ENCODE data around the gene NFKBIE.
A peak's percentile ranks its signal among the peaks of the same experiment; 100 is the strongest.

The NFKBIE gene

DNA sequence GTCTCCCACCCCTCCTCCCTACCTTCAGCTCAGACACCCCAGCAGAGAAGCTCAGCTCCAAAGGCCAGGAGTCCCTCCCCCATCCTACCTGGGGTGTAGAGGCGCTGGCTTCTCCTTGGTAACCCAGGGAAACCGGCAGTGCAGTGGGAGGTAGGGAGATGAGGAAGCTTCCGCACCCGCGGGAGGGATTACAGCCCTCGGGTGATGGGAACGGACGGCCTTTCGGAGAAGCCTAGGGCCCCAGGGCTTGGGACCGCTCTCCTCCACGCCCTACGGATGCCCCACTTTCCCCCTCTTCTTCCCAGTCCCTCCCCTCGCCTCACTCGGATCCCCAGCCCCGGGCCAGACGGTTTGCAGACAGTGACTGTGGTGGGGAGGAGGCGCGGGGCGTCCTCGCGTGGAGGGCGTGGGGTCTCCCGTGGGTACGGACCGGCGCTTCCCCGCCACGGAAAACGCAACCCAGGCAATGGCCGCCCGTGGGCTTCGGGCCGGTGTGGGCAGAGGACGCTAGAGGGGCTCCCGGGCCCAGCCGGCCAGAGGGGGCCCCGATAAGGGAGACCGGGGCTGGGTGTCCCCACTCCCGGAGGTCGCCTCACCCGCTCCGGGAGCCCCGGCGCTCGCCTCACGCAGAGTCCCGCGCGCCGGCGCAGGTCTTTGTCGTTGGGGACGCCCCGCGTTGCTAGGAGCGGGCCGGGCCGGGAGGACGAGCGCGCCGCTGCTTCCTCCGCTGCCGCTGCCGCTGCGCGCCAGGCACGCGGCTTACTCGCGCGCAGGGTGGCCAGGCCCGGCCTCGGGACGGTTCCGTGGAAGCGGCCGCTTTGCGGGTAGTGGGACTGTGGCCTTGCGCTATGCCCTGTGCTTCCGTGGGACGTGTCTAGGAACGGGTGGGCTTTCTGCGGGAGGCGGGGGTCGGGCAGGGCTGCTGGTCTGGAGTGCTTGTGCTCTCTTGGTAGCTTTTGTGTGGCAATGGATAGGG lies 32.0 kb upstream of the NFKBIE start:
- DNase-seq = peak; percentile 58

DNA sequence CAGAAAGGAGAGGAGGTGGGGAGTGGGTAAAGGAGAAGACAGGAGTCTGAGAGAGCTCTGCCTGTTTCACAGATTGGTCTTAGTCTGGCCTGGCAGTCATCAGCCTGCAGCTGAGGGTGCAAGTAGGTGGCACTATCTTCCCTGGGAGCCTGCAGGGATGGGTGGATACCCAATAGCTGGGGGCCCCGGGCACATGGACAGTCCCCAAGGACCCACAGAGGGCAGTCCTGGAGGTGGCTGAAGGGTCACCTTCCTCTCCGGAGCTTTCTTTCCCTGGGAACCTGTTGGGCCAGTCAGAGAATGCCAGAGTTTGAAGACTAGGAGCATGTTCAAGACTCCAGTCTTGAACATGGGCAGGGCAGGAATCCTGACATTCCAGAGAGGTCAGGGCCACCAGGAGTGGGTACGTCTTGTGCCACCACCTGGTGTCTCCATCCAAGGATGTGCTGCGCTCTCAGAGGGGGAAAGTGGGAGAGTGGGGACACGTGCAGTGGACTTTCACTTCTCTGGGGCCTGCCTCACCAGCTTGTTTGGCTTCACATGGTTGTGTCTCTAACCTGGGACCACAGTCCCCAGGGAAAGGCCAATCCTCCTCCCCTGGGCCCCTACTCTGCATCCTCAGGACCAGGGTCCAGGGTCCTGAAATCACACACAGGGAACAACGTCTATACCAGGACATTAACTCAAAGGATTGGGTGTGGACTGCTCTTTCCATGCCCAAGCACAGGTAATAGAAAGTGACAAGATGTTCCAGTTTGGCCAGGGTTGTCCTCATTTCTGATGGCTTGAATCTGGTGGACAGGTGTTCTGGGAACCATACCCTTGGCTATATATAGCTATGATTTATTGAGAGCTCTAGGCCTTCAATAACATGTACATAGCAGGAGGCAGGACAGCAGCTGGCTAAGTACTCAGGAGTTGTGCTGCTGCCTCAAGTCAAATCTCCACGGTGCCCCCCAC lies 29.8 kb upstream of the NFKBIE start:
- DNase-seq = no peak

DNA sequence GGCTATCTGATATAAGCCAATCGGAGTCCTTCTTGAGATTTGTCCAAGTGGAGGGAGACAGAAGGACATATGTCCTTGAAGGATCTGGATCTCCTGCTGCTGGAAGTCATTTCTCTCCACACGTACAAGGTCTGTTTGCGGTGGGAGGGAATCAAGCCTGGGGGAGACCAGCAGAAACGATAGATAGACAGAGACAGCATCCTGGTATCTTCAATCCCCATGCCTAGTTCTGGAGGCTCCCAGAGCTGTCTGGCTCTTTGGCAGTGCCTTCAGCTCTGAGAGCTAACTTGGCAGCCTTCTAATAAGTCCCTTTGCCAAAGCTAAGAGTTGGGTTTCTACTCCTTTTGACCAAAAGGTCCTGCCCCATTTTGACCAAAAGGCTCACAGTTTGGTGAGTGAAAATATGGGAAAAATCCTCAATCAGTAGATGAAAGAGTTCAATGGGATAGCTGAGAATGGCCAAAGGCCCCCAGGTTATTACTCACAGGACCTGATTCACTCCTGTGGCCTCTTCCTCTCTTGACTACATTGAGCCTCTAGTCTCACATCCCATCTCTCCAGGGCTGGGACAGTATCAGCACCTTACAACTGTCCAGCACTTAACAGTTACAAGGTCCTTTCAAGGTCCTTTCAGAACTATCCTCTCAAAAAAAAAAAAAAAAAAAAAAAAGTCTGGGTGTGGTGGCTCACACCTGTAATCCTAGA lies 27.5 kb upstream of the NFKBIE start:
- DNase-seq = no peak

DNA sequence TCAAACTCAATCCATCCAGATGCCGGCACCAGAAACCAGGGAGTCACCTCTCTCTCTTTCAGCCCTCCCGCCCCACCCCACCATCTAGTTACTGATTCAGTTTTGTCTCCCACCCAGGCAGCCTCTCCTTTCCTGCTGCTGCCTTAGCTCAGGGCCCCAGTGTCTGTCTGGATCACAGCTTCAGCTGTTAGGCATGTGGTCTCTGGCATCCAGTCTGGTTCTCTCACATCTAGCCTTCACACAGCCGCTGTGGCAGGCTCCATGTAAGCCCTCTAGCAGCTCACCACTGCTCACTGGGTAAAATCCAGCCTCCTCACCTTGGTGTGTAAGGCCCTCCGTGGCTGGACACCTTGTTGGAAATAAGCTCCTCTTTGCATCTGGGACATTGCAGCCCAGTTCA lies 26.5 kb upstream of the NFKBIE start:
- no peak for DNase-seq

DNA sequence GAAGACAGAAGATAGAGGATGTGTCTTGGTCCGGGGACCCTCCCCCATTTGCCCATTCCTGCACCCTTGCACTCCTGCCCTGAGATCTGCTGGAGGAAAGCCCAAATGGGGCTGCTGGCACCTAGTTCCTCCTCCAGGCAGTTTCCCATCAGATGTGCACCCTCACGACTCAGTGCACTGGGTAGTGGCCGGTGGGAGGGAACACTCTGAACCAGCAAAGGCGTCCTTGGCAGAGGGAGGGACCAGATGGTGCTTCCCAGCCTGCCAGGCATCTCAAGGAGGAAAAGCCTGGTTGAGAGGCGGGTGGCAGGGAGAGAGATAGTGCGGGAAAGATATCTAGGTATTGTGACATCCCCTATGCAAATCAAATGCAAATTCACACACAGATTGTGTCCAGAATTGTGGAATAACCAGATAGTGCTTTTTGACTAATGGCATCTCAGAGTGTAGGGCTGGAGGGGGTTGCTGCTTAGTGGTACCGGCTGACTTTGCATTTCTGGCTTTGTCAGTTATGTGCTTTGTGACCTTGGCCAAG lies 24.4 kb upstream of the NFKBIE start:
- no peak for DNase-seq

DNA sequence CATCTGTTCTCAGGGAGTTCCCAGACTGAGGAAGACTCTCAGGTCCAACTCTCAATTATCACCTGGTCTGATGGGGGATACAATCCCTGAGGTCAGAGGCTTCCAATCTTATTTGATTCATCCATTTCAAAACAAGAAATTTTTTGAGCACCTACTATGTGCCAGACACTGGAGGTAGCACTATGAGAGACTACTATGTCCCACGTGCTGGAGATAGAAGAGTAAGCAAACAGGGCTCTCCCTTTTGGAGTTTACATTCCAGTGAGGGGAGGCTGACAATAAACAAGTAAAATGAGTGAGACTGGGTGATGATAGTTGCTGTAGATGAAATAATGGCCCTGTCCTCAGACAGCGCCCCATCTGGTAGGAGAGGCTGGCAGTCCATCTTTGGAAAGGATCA lies 21.4 kb upstream of the NFKBIE start:
- DNase-seq = no peak

DNA sequence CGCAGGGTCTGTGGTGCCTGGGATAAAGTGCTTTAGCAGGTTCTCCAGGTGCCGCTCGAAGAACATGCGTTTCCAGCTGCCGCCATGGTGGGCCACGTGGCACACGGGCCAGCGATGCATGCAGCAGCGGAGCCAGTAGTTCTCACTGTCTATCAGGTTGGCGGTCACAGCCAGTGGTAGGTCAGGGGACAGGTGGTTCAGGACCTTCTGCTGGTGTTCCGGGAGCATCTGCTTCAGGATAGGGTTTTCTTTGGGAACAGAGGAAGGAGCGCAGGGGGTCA lies 20.9 kb upstream of the NFKBIE start:
- no peak for DNase-seq

DNA sequence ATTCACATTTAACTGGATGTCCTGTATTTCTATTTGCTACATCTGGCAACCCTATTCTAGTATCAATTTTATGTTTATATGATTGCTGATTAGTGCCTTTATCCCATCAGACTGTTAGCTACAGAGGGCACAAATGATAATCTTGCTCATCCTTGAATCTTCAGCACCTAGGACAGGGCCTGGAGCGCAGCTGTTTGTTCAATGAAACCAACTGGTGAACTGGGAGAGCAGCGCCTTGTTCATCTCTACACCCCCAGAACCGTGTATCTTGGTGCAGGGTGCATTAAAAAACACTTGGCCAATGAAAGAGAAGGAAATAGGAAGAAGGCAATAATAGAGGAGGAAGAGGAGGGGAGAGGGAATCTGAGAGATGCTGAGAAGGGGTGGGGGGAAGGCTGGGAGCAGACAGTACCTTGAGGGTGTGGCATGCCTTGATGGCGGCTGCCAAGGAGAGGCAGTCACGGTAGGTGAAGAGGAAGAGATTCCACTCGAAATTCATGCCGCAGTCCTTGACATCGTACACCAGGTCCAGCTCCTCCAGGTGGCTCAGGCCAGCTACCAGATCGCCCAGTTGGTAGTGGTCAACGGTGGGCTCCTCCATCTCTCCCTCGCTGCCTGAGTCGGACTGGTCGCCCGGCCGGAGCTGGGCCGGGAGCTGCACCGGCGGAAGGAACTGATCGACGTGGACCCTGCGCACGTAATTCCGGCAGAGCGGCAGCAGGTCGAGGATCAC lies 20.4 kb upstream of the NFKBIE start:
- no peak for DNase-seq

DNA sequence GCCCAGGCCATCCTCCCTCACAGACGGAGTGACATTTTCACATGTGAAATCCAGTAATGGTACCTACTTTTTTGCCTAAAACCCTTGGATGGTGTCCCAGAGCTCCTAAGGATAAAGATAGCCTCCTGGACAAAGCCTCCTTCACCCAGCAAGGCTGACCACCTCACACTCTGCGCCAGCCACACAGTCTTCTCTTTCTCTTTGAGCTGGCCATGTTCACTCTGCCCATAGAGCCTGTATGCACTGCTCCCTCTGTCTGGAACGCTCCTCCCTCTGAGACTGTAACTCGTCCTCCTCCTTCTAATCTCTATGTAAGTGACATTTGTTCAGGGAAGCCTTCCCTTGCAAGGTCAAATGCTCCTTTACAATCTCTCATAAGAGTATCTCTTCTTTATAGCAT lies 19.5 kb upstream of the NFKBIE start:
- no peak for DNase-seq

DNA sequence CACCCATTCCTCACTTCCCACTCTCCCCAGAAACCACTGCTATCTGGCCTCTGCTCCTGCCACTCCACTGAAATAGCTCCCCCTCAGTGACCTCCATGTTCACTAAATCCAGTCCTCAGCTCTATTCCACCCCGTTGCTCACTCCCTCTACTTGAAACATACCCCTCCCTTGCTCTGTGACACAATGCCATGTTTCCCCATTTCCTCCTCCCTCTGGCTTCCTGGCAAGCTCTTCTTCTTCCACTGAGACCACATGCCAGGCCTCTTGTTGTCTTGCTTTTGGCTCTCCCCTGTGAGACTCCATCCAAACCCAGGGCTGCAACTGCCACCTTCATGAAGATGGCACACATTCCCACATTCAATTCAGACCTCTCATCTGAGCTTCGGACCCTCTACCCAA lies 18.8 kb upstream of the NFKBIE start:
- no peak for DNase-seq

DNA sequence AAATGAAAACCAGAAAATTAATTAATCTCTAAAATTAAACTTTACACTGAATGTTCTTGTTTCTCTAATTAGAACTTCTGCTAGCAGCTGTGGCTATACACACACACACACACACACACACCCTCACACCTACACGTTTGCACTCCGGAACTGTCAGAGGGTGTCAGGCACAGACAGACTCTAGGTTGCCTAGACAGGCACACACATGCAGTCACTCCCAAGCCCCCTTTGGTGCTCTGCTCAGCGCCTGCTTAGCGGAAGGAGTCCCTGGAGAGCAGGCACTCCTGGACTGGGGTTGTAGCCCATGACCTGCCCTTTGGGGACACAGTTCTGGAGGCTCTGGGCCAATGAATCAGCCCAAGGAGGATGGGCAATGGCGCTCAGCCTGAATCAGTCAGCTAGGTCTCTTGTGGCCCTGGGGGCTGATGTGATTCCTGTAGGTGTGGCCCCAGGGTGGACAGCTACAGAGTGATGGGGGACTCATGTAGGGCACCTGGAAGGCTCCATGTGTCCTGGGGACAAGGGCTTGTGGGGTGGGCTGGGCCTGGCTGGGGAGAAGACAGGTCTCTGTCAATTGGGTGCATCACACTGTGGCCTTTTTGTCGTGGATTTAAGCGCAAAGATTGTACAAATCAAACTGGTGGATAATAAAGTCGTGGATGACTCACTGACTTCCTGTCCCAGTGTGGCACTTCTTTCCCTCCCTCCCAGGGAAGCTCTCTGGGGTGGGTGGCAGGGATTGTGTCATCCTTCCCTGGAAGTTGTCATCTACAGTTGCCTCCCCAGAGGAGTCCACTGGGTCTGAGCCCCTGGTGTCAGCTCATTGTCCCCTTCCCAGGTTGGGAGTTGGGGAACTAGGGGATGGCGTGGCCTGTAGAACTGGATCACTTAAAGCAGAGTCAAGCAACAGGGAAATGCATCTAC lies 13.7 kb upstream of the NFKBIE start:
- DNase-seq = no peak

DNA sequence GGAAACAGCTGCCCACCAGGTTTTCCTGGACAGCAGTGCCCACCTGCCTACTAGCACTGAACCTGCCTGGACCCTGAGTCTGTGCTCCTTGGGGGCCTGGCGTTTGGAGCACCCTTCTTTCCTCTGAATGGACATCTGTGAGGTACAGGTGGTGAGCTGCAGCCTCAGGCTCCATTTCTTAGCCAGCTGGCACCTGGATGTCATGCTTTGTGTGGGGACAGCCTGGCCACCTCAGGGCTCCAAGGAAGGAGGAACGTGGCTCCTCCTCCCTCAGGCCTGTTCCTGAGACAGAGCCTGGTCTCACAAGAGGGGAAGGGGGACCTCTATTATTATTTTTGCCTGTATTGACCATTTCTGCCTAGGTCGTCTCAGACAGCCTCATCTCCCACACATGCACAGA lies 13.0 kb upstream of the NFKBIE start:
- DNase-seq = no peak

DNA sequence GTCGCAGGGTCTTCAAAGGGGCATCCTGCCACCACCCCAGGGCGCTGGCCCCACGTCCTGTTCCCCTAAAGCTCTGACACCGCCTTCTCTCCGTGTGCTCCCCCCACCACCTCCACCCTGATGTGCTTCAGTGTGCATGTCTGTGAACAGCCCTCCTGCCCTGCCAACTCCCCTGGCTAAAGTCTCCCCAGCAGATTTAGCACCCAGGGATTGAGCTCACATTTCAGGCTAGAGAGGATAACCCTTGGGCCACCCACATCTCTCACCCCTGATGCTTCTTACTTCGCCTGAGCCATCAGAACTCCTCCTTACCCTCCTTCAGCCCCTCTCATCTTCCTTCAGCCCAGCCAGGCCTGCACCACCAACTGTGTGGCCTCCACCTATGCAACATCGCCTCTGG lies 12.4 kb upstream of the NFKBIE start:
- DNase-seq = no peak

DNA sequence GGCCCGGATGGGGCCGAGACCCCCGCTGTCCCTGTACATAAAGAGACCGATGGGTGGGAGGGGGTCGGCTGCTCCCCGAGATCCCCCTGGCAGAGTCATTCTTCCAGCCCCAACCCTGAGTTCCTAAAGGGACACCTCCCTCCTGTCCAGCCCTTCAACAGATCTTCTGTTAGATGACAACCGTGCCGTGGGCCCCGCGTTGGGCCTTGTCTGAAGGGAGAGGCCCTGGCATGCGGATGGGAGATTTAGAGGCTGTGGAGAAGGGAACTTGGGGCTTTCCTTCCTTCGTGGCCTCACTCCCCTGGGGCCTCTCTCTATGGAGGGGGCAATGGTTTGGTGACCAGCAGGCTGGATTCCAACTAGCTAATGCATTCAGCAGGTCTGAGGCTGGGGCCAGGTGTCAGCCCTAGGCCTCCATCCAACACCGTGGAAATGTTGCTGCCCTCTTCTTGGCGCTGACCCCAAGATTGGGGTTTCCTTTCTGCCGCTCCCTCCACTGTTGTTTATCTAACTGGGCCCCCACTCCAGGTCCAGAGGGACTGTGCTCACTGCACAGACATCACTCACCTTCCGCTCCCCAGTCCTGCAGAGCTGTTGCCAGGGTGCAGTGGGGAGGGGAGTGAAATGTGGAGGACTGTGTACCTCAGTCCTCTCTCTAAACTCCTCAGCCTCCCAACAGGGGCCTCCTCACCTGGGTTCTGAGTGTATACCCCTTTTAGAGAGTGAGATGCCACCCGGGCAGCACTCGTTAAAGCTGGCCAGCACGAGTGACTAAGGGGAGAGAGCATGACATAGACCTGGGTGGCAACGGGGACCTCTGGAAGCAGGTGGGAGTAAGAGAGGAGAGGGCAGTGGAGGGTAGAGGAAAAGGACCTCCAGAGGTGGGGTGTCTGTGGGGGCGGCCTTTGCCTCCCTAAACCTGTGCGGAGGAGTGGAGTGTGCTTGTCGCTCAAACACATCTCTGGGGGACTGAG lies 11.6 kb upstream of the NFKBIE start:
- no peak for DNase-seq

DNA sequence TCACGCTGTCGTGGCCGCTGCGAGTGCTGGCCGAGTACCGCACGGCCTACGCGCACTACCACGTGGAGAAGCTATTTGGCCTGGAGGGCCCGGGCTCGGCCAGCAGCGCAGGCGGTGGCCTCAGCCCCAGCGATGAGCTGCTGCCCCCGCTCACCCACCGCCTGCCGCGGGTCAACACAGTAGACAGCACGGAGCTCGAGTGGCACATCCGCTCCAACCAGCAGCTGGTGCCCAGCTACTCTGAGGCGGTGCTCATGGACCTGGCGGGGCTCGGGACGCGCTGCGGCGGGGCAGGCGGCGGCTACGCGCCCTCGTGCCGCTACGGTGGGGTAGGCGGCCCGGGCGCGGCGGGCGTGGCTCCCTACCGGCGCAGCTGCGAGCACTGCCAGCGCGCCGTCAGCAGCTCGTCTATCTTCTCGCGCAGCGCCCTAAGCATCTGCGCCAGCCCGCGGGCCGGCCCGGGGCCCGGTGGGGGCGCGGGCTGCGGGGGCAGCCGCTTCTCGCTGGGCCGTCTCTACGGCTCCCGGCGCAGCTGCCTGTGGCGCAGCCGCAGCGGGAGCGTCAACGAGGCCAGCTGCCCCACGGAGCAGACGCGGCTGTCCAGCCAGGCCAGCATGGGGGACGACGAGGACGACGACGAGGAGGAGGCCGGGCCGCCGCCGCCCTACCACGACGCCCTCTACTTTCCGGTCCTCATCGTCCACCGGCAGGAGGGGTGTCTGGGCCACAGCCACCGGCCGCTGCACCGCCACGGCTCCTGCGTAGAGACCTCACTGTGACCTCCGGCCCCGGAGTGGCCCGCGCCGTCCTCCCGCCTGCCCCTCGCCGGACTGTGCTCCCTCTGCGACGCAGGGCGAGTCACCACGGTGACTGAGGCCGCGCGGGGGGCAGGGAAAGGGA lies 10.6 kb upstream of the NFKBIE start:
- DNase-seq = no peak

DNA sequence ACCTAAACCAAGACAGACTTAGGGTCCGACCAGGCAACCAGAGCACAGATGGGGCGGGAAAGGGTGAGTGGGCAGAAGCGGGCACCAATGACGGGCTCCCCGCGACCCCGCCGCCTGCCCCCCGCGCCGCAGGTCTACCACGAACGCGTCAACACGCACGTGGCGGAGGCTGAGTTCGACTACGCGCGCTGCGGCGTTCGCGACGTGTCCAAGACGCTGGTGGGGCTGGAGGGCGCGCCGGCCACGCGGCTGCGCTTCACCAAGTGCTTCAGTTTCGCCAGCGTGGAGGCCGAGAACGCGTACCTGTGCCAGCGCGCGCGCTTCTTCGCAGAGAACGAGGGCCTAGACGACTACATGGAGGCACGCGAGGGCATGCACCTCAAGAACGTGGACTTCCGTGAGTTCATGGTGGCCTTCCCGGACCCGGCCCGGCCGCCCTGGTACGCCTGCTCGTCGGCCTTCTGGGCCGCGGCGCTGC lies 10.0 kb upstream of the NFKBIE start:
- DNase-seq = no peak

DNA sequence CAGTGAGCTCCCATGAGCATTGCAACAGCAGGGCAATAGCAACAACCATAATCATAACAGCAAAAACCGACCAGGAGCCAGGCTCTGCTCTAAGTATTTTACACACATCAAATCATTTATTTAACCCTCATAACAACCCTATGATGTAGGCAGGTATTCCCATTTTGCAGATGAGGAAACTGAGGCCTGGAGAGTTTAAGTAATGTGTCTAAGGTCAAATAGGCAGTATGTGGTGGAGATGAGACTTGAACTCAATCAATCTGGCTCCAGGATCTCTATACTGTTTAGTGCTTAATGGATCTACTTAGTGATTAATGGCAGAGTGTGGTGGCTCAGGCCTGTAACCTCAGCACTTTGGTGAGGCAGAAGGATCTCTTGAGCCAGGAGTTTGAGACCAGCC lies 8.3 kb upstream of the NFKBIE start:
- DNase-seq = no peak

DNA sequence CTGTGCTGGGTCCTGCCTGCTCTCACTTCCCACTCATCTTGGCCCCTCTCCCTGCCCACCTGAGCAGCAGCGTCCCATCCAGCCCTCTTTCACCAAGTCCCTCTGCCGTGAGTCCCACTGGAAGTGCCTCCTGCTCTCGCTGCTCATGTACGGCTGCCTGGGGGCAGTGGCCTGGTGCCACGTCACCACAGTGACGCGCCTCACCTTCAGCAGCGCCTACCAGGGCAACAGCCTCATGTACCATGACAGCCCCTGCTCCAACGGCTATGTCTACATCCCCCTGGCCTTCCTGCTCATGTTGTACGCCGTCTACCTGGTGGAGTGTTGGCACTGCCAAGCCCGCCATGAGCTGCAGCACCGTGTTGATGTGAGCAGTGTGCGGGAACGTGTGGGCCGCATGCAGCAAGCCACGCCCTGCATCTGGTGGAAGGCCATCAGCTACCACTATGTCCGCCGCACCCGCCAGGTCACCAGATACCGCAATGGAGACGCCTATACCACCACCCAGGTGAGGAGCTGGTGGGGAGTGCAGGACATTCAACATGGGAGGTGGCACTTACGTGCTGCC lies 7.7 kb upstream of the NFKBIE start:
- DNase-seq = no peak
